PFSK-1 (cell line): ENCODE data around the gene TNS3.

ENCODE experiments used
- FOXP2 ChIP-seq: optimal IDR thresholded peaks from 2 replicates; pipeline ENCODE3; 2011; ENCODE audit warnings: borderline replicate concordance, control low read depth, inconsistent platforms; ENCODE audit not compliant: insufficient read depth; ENCODE audit errors: extremely low read length, extremely low read depth
- POLR2AphosphoS5 ChIP-seq: IDR thresholded peaks from 2 replicates; pipeline ENCODE4 v1.6.1; 2012; ENCODE audit warnings: low read depth, mild to moderate bottlenecking, control low read depth, low read length, moderate library complexity
- REST ChIP-seq, 2 experiments: IDR thresholded peaks; 2 replicates each; pipeline versions ENCODE4 v1.6.1 to v1.8.0; 2011 to 2012; ENCODE audit warnings: low read depth in 2 of 2, low read length in 2 of 2, control low read depth in 1 of 2, inconsistent platforms in 1 of 2, mild to moderate bottlenecking in 1 of 2, moderate library complexity in 1 of 2; ENCODE audit not compliant: insufficient read depth in 1 of 2
- SIN3A ChIP-seq: IDR thresholded peaks from 2 replicates; pipeline ENCODE4 v1.6.1; 2012; ENCODE audit warnings: mild to moderate bottlenecking, low read length, moderate library complexity, borderline replicate concordance; ENCODE audit not compliant: insufficient read depth
- TAF1 ChIP-seq: IDR thresholded peaks from 2 replicates; pipeline ENCODE4 v1.6.1; 2012; ENCODE audit warnings: low read length, control low read depth, borderline replicate concordance; ENCODE audit not compliant: insufficient read depth

GRCh38 chr7:47587976-47588375 is 6.1 kb upstream of the TNS3 start:
- no peak for TF ChIP-seq REST (IDR thresholded peaks at IDR 0.05; ENCODE audit: insufficient read depth in 1 of 2, low read depth in 2 of 2, low read length in 2 of 2)
- no peak for TF ChIP-seq SIN3A
- TF ChIP-seq POLR2AphosphoS5: no peak
- TF ChIP-seq TAF1: no peak
- no peak for TF ChIP-seq FOXP2
